ENCODE measurements around the gene PIGBOS1.
"Not testable (repeated sequence)": the region's sequence is repeated elsewhere in the genome, so short reads cannot be mapped to it uniquely, and the experiment has no call there.

Gene PIGBOS1

GRCh38 chr15:55337160-55337559 is 18.2 kb upstream of the PIGBOS1 start:
- in situ Hi-C loops (cut with HindIII; ENCODE audit: low pct_unique_long_range_greater_than_20kb, low sequenced_read_pairs): no loop called here
- DNase-seq (ENCODE audit: low read depth in 1 of 2, low spot score in 1 of 2): no peak
- no peak for TF ChIP-seq JUND (IDR thresholded peaks at IDR 0.05; ENCODE audit: low read depth)

DNA sequence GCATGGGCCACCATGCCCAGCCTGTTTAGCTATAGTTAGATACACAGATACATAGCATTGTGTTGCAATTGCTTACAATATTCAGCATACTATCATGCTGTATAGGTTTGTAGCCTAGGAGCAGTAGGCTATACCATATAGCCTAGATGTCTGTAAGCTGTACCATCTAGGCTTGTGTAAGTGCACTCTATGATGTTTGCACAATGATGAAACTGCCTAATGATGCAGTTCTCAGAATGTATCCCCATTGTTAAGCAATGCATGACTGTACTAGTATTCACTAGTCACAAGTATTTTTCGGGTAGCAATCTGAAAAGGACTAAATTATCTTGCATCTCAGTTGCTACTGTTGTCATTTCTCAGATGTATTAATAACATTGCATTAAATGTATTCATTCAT is 16.1 kb upstream of the PIGBOS1 start:
- in situ Hi-C loops (cut with HindIII; ENCODE audit: low pct_unique_long_range_greater_than_20kb, low sequenced_read_pairs): no loop called here
- TF ChIP-seq JUND (IDR thresholded peaks at IDR 0.05; ENCODE audit: low read depth): no peak
- DNase-seq (ENCODE audit: low read depth in 1 of 2, low spot score in 1 of 2): no peak

DNA sequence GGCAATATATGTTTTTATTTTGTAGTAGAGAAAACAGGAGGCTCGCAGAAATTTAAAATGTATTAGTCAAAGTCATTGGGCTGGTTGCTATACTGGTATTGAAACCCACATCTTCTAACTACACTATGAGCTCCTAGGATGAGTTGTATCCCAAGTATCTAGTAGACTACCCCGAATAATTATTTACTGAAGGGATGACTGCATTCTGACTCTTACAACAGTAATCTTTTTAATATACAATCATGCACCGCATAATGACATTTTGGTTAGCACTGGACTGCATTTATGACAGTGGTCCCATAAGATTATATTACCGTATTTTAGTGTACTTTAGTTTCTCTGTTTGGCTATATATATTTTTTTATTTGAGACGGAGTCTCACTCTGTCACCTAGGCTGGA is 15.4 kb upstream of the PIGBOS1 start:
- no peak for DNase-seq (ENCODE audit: low read depth in 1 of 2, low spot score in 1 of 2)
- in situ Hi-C loops (cut with HindIII; ENCODE audit: low pct_unique_long_range_greater_than_20kb, low sequenced_read_pairs): no loop called here
- TF ChIP-seq JUND (IDR thresholded peaks at IDR 0.05; ENCODE audit: low read depth): no peak

DNA sequence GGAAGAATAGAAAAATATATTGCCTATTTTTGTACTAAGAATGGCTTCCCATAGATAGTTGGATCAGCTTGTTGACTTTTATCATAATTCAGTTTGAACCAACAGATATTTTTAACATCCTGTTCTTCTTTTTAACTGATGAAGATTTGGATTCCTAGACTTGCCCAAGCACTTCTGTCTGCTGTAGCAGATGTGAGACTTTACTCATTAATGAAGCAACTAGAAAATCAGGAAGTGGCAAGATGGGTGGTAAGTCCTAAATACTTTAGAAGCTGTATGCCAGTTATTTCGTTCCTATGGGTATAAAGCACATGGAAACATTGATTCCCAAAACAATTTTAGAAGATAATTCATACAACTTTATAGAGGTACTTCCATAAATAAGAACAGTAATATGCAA is 8.5 kb upstream of the PIGBOS1 start:
- no peak for TF ChIP-seq JUND (IDR thresholded peaks at IDR 0.05; ENCODE audit: low read depth)
- DNase-seq (ENCODE audit: low read depth in 1 of 2, low spot score in 1 of 2): no peak
- in situ Hi-C loops (cut with HindIII; ENCODE audit: low pct_unique_long_range_greater_than_20kb, low sequenced_read_pairs): no loop called here

DNA sequence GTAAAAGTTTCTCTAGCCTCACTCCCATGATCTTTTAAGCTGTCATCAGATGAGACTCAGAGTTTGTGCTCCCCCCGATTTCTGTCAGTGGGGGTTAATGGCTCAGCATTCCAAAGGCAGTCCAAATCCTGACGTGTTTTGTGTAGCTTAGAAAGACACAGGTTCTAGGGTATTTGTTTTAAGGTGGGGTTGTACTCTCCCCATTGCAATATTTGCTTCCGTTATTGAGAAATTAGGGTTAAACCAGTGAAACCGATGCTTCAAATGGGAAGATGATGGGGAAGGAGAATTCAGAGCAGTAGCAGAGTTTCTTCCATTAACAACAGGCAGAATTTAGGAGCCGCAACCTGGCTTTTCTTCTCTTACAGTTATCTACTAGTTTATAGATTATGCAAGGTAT is 3.5 kb upstream of the PIGBOS1 start:
- in situ Hi-C loops (cut with HindIII; ENCODE audit: low pct_unique_long_range_greater_than_20kb, low sequenced_read_pairs): no loop called here
- no peak for TF ChIP-seq JUND (IDR thresholded peaks at IDR 0.05; ENCODE audit: low read depth)
- DNase-seq (ENCODE audit: low read depth in 1 of 2, low spot score in 1 of 2): no peak

DNA sequence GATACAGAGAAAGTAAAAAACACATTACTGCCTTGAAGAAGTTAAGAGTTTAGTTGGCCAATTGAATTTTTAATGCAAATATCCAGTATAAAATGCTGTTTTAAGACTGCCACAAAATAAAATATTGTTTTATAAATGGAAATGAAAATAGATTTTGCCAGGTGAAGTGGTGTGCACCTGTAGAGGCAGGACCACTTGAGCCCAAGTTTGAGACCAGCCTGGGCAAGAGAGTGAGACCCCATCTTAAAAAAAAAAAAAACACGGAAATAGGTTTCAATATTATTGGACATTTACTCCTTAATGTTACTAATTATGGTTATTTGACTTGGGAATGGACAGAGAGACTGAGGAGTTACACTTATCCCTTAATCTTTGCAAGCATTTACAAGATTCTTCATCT is 2.0 kb upstream of the PIGBOS1 start:
- in situ Hi-C loops (cut with HindIII; ENCODE audit: low pct_unique_long_range_greater_than_20kb, low sequenced_read_pairs): no loop called here
- TF ChIP-seq JUND (IDR thresholded peaks at IDR 0.05; ENCODE audit: low read depth): no peak
- DNase-seq (ENCODE audit: low read depth in 1 of 2, low spot score in 1 of 2): no peak

GRCh38 chr15:55320238-55320550 is 1.3 kb upstream of the PIGBOS1 start:
- in situ Hi-C loops (cut with HindIII; ENCODE audit: low pct_unique_long_range_greater_than_20kb, low sequenced_read_pairs): no loop called here
- DNase-seq (ENCODE audit: low read depth in 1 of 2, low spot score in 1 of 2): no peak
- no peak for TF ChIP-seq JUND (IDR thresholded peaks at IDR 0.05; ENCODE audit: low read depth)

DNA sequence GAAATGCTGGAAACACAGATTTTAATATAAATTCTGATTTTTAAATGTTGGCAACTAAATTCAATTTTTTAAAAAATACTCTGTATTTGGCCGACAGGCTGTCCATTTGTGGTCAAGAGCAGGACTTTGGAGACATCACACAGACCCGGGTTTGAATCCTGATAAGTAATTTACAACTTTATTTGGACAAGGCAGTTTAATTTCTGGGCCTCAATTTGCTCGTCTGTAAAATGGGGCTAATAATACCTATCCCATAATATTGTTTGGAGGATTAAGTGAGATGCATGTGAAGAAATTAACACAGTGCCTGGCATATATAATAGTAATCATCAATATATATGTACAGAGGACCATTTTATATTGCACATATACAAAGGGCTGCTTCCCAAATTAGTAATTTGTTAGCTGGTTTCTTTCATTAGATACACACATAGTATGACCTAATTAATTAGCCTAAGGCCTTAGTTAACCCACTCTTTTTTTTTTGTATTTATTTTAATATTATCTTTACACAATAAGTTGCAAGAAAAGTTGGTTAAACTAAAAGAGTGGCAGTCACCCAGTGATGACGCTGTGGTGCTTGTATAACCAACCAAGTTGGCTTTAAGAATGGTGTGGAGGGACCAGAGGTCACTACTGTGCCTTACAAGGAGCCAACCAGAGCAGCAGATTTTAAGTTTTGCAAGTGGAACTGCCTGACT is 764 bp upstream of the PIGBOS1 start:
- peak in 1 of 2 experiments; percentile 45 for DNase-seq (ENCODE audit: low read depth in 1 of 2, low spot score in 1 of 2)
- TF ChIP-seq JUND (IDR thresholded peaks at IDR 0.05; ENCODE audit: low read depth): no peak
- in situ Hi-C loops (cut with HindIII; ENCODE audit: low pct_unique_long_range_greater_than_20kb, low sequenced_read_pairs): no loop called here

DNA sequence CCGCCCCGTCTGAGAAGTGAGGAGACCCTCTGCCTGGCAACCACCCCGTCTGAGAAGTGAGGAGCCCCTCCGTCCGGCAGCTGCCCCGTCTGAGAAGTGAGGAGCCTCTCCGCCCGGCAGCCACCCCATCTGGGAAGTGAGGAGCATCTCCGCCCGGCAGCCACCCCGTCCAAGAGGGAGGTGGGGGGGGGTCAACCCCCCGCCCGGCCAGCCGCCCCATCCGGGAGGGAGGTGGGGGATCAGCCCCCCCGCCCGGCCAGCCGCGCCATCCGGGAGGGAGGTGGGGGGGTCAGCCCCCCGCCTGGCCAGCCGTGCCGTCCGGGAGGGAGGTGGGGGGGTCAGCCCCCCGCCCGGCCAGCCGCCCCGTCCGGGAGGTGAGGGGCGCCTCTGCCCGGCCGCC is 16.1 kb downstream of the PIGBOS1 start:
- DNase-seq (ENCODE audit: low read depth in 1 of 2, low spot score in 1 of 2); in situ Hi-C loops (cut with HindIII; ENCODE audit: low pct_unique_long_range_greater_than_20kb, low sequenced_read_pairs): not testable (repeated sequence)

DNA sequence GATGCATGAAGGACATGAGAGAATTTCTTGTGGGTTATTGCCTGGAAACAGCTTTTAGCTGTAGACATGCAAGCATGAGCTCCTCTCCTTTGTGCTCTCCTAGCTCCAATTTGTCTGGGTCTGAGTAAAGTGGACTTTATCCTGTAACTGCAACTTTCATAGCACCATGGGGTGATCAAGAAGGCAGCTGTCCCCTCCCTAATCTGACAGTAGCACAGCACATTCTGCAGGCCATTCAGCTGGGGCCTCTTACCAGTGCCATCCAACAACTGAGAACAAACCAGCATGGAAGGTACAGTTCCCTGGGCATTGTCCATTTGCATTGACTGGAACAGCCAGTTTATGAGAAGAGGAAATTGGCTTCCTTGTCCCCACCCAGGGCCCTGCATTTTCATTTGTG is 21.6 kb downstream of the PIGBOS1 start:
- in situ Hi-C loops (cut with HindIII; ENCODE audit: low pct_unique_long_range_greater_than_20kb, low sequenced_read_pairs): no loop called here
- no peak for TF ChIP-seq JUND (IDR thresholded peaks at IDR 0.05; ENCODE audit: low read depth)

GRCh38 chr15:55290528-55291057 is 28.3 kb downstream of the PIGBOS1 start:
- in situ Hi-C loops (cut with HindIII; ENCODE audit: low pct_unique_long_range_greater_than_20kb, low sequenced_read_pairs): no loop called here
- TF ChIP-seq JUND (IDR thresholded peaks at IDR 0.05; ENCODE audit: low read depth): no peak
- DNase-seq (ENCODE audit: low read depth in 1 of 2, low spot score in 1 of 2): peak; percentile 61 to 83

More for the DNA sequence above, 21.6 kb downstream of the PIGBOS1 start:
- no peak for DNase-seq (ENCODE audit: low read depth in 1 of 2, low spot score in 1 of 2)

- TF ChIP-seq JUND (IDR thresholded peaks at IDR 0.05; ENCODE audit: low read depth): no peak
- DNase-seq (ENCODE audit: low read depth in 1 of 2, low spot score in 1 of 2): peak; percentile 64 to 79
- in situ Hi-C loops (cut with HindIII; ENCODE audit: low pct_unique_long_range_greater_than_20kb, low sequenced_read_pairs): no loop called here
Observed at GRCh38 chr15:55289746-55290527, 29.0 kb downstream of the PIGBOS1 start, which contains the start of gene RAB27A. Gene RAB27A (minus strand): TSS chr15:55289813. CDS start chr15:55234934, 54,879 bp downstream.

- no peak for TF ChIP-seq JUND (IDR thresholded peaks at IDR 0.05; ENCODE audit: low read depth)
- peak; percentile 27 to 38 for DNase-seq (ENCODE audit: low read depth in 1 of 2, low spot score in 1 of 2)
- in situ Hi-C loops (cut with HindIII; ENCODE audit: low pct_unique_long_range_greater_than_20kb, low sequenced_read_pairs): no loop called here
Observed at GRCh38 chr15:55289011-55289745, 29.7 kb downstream of the PIGBOS1 start.
